Erythroblast (primary cell): ENCODE data around the gene NBPF3.

Source experiments
- GATA1 ChIP-seq: IDR thresholded peaks from 2 replicates; pipeline ENCODE4 v1.6.1; 2011; ENCODE audit warnings: low read depth, mild to moderate bottlenecking, control low read depth, low read length, moderate library complexity
- POLR2A ChIP-seq: IDR thresholded peaks from 2 replicates; pipeline ENCODE4 v1.6.1; 2011; ENCODE audit warnings: mild to moderate bottlenecking, low read length

GRCh38 chr1:21497466-21498061, 57.6 kb downstream of the NBPF3 start:
- no peak for TF ChIP-seq POLR2A
- no peak for TF ChIP-seq GATA1
